GM21515 (cell line): ENCODE measurements around the gene TTC4.

ENCODE experiments used
- ATAC-seq: cut with Tn5 transposase; IDR thresholded peaks from one replicate; pipeline ENCODE4 v1.9.1; 2021; ENCODE audit not compliant: unreplicated experiment

TTC4 gene

GRCh38 chr1:54781023-54781723 is 65.5 kb downstream of the TTC4 start:
- no peak for ATAC-seq

GRCh38 chr1:54782156-54782555 is 66.5 kb downstream of the TTC4 start:
- no peak for ATAC-seq

GRCh38 chr1:54782588-54782987 is 66.9 kb downstream of the TTC4 start:
- no peak for ATAC-seq

DNA sequence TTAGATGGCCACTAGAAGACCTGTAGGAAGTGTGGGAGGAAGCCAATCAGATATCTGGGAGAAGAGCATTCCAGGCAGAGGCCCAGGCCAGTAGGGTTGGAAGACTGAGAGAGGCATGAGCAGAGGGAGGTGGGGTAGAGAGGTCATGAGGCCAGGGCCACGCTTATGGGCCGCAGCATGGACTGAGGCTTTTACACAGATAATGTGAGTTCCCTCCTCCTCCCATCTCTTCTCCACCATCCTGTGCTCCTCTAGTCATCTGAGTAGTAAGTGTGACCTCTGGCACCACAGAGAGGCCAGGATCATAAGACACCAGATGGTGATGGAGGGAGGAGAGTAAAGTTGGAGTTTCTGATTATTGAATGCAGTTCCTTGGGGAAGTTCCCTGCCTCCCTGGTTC is 68.4 kb downstream of the TTC4 start:
- no peak for ATAC-seq

DNA sequence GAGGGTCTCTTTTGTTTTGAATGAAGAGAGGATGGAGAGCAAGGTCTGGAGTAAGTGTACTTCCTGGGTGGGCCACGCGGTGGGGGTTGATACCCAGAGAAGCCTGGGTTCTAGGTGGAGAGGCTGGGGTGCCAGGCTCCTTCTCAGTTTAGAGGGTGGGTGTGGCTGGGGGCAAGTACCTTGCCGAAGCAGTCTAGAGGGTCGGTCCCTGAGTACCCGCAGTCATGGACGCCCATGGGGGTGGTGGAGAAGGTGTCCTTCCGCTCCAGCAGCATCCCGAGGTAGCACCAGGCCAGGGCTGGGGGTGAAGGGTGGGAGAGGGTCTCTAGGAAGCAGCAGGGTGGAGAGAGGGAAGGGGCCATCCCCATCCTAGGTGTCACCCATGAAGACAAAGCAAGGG is 71.1 kb downstream of the TTC4 start:
- ATAC-seq = no peak

GRCh38 chr1:54787604-54788003 is 71.9 kb downstream of the TTC4 start:
- no peak for ATAC-seq

DNA sequence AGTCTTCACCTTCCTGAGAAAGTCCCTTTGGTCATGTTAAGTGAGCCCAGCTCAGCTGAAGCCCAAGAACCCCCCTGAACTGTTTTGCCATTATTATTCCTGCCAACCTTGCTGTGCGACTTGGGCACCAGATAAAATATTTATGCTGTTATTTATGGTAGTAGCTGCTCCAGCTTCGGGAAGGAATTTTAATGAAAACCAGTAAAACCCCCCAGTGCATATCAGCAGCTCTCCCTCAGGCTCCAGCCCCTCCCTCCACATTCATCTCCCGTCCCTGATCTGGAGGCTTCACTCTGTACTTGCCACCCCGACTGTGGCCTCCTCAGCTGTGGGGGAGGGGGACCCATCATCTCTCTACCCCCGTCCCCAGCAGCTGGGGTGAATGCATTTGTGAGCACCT is 72.8 kb downstream of the TTC4 start:
- ATAC-seq = no peak

DNA sequence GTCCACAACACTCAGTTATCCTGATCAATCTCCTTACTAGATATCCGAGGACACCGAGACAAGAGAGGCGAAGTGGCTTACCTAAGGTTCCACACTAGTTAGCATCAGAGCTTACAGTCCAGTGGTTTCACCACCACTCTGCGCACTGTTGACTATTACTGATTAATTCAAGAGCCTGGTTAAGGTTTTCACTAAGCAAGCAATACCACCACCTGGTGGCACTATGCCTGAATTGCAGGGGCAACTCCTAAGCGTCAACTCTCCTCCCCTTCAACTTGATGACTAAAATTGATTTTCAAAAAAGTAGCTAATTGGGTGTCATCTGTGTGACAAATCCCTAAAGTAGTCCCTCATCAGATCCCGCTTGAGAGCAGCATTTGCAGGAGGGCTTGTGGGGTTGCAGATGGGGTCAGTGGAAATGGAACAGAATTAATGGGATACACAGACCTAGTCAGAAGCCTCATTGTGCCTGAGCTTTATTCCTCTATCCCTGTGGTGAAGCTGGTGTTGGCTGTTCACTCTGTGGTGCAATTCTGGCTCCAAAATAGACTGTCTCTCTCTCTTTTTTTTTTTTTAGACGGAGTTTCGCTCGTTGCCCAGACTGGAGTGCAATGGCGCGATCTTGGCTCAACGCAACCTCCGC is 76.3 kb downstream of the TTC4 start:
- no peak for ATAC-seq
